ACC112 (cell line): Measurements from ENCODE around the gene EVC2.

Experiments used
- H2AFZ ChIP-seq: fragments of 200-600 bp; sonication (generic); one replicate; pipeline ENCODE4 v1.6.0; 2017; ENCODE audit warnings: antibody characterized with exemption, low read length; ENCODE audit not compliant: unreplicated experiment
- H3K27ac ChIP-seq: fragments of 200-600 bp; sonication (generic); 2 replicates; pipeline ENCODE4 v1.5.1; 2014; ENCODE audit warnings: low read depth, mild to moderate bottlenecking, antibody characterized with exemption, low read length, moderate library complexity
- H3K27me3 ChIP-seq: fragments of 200-600 bp; sonication (generic); 2 replicates; pipeline ENCODE4 v1.6.1; 2014; ENCODE audit warnings: mild to moderate bottlenecking, antibody characterized with exemption, low read length, moderate library complexity, mixed read lengths; ENCODE audit not compliant: insufficient read depth
- H3K36me3 ChIP-seq: fragments of 200-600 bp; sonication (generic); 2 replicates; pipeline ENCODE4 v1.6.1; 2016; ENCODE audit warnings: mild to moderate bottlenecking, antibody characterized with exemption, low read length, moderate library complexity, mixed read lengths; ENCODE audit not compliant: insufficient read depth
- H3K4me1 ChIP-seq: fragments of 200-600 bp; sonication (generic); one replicate; pipeline ENCODE4 v1.6.1; 2016; ENCODE audit warnings: low read length, mixed read lengths; ENCODE audit not compliant: insufficient read depth, unreplicated experiment, control insufficient read depth
- H3K4me3 ChIP-seq: fragments of 200-600 bp; sonication (generic); 2 replicates; pipeline ENCODE4 v1.5.1; 2014; ENCODE audit warnings: mild to moderate bottlenecking, low read depth, low read length
- H3K79me2 ChIP-seq: fragments of 200-600 bp; sonication (generic); one replicate; pipeline ENCODE4 v1.6.0; 2016; ENCODE audit warnings: low read length; ENCODE audit not compliant: control insufficient read depth, unreplicated experiment, insufficient read depth

EVC2 gene

GRCh38 chr4:5712517-5712916 is 4.2 kb upstream of the EVC2 start:
- Histone ChIP-seq H3K4me1 (peaks cover 25% of the 10 kb centered on the region), H3K36me3 (peaks cover 21% of the 10 kb centered on the region), H3K79me2 (peaks cover 60% of the 10 kb centered on the region), H2AFZ (no peak overlapping the region), H3K4me3 (peak overlapping the region; percentile 81), H3K27ac (peak overlapping the region; percentile 66; the same call in 1 of the 2 replicates), H3K27me3 (no peaks in the 10 kb centered on the region)

- Histone ChIP-seq H2AFZ (no peak overlapping the region), H3K36me3 (peaks cover 21% of the 10 kb centered on the region), H3K27me3 (no peaks in the 10 kb centered on the region), H3K4me3 (peak overlapping the region; percentile 81), H3K79me2 (peaks cover 60% of the 10 kb centered on the region), H3K4me1 (peaks cover 34% of the 10 kb centered on the region), H3K27ac (peak overlapping the region; percentile 66; the same call in 1 of the 2 replicates)
Measured at GRCh38 chr4:5711479-5712184, 3.3 kb upstream of the EVC2 start.

- Histone ChIP-seq H3K4me3 (peak within 1 kb of the TSS; percentile 81), H3K27ac (peak within 1 kb of the TSS; percentile 66), H2AFZ (peak within 1 kb of the TSS; percentile 99), H3K27me3 (no peaks in the 10 kb centered on the region), H3K36me3 (peaks cover 17% of the 10 kb centered on the region), H3K4me1 (peaks cover 37% of the 10 kb centered on the region), H3K79me2 (peaks cover 57% of the 10 kb centered on the region)
Measured at GRCh38 chr4:5710961-5711478, 2.7 kb upstream of the EVC2 start, which contains the start of gene EVC. Gene EVC (plus strand): TSS chr4:5711201. CDS start chr4:5711381, 180 bp downstream.

- peak overlapping the region; percentile 81 for H3K4me3 ChIP-seq
- peak overlapping the region; percentile 66 for H3K27ac ChIP-seq
- peak overlapping the region; percentile 99 for H2AFZ ChIP-seq
Measured at GRCh38 chr4:5710065-5710960, 2.0 kb upstream of the EVC2 start.

GRCh38 chr4:5709207-5709575 is 832 bp upstream of the EVC2 start:
- H3K27ac ChIP-seq, result 0 out of 2 replicates have a peak overlapping the region, but pooled peaks have one; percentile 66
- H3K36me3 ChIP-seq, result peaks cover 8% of the 10 kb centered on the region
- peak overlapping the region; percentile 96 for H2AFZ ChIP-seq
- H3K27me3 ChIP-seq, result no peaks in the 10 kb centered on the region
- peaks cover 45% of the 10 kb centered on the region for H3K4me1 ChIP-seq
- H3K4me3 ChIP-seq, result peak overlapping the region; percentile 96; the same call in 1 of the 2 replicates
- H3K79me2 ChIP-seq, result peaks cover 48% of the 10 kb centered on the region

More at GRCh38 chr4:5710065-5710960, 2.0 kb upstream of the EVC2 start:
- H3K4me1 ChIP-seq, result peaks cover 42% of the 10 kb centered on the region
- no peaks in the 10 kb centered on the region for H3K27me3 ChIP-seq
- peaks cover 52% of the 10 kb centered on the region for H3K79me2 ChIP-seq
- H3K36me3 ChIP-seq, result peaks cover 14% of the 10 kb centered on the region

- peak overlapping the region; percentile 96 for H2AFZ ChIP-seq
- H3K79me2 ChIP-seq, result peaks cover 46% of the 10 kb centered on the region
- H3K4me1 ChIP-seq, result peaks cover 43% of the 10 kb centered on the region
- peak overlapping the region; percentile 96 for H3K4me3 ChIP-seq
- peak overlapping the region; percentile 52; the same call in 1 of the 2 replicates for H3K27ac ChIP-seq
- no peaks in the 10 kb centered on the region for H3K27me3 ChIP-seq
- H3K36me3 ChIP-seq, result peaks cover 10% of the 10 kb centered on the region
Measured at GRCh38 chr4:5707778-5708448, 446 bp downstream of the EVC2 start.

GRCh38 chr4:5707366-5707765 is 993 bp downstream of the EVC2 start:
- no peak overlapping the region for H3K27ac ChIP-seq
- peak overlapping the region; percentile 96 for H3K4me3 ChIP-seq
- peaks cover 16% of the 10 kb centered on the region for H3K36me3 ChIP-seq
- H3K79me2 ChIP-seq, result peaks cover 43% of the 10 kb centered on the region
- peaks cover 38% of the 10 kb centered on the region for H3K4me1 ChIP-seq
- H3K27me3 ChIP-seq, result no peaks in the 10 kb centered on the region
- H2AFZ ChIP-seq, result no peak overlapping the region

GRCh38 chr4:5706486-5707290 is 1.7 kb downstream of the EVC2 start:
- Histone ChIP-seq H2AFZ (no peak overlapping the region), H3K79me2 (peaks cover 41% of the 10 kb centered on the region), H3K36me3 (peaks cover 18% of the 10 kb centered on the region), H3K4me3 (peak overlapping the region; percentile 96), H3K27ac (no peak overlapping the region), H3K4me1 (peaks cover 34% of the 10 kb centered on the region), H3K27me3 (no peaks in the 10 kb centered on the region)

- Histone ChIP-seq H3K79me2 (peaks cover 45% of the 10 kb centered on the region), H3K27ac (no peak overlapping the region), H3K4me3 (no peak overlapping the region), H3K27me3 (no peaks in the 10 kb centered on the region), H2AFZ (no peak overlapping the region), H3K36me3 (peaks cover 18% of the 10 kb centered on the region), H3K4me1 (peaks cover 33% of the 10 kb centered on the region)
Measured at GRCh38 chr4:5705647-5706320, 2.6 kb downstream of the EVC2 start.
